Measurements from ENCODE around the gene DYSF.

Gene DYSF

GRCh38 chr2:71521436-71521950 is 68.1 kb downstream of the DYSF start:
- no peak for TF ChIP-seq ZFX (IDR thresholded peaks at IDR 0.05; ENCODE audit: borderline replicate concordance)
- TF ChIP-seq CTCF (IDR thresholded peaks at IDR 0.05), result no peak
- H3K27ac ChIP-seq, result no peak overlapping the region

- no peak overlapping the region for H3K27ac ChIP-seq
- TF ChIP-seq ZFX (IDR thresholded peaks at IDR 0.05; ENCODE audit: borderline replicate concordance) (no peak), CTCF (IDR thresholded peaks at IDR 0.05) (no peak)
These were observed 71.1 kb downstream of the DYSF start for GRCh38 chr2:71524476-71524875.

- TF ChIP-seq CTCF (IDR thresholded peaks at IDR 0.05) (no peak), ZFX (IDR thresholded peaks at IDR 0.05; ENCODE audit: borderline replicate concordance) (no peak)
- no peak overlapping the region for H3K27ac ChIP-seq
These were observed 72.8 kb downstream of the DYSF start for GRCh38 chr2:71526141-71526540.

GRCh38 chr2:71526975-71527374 is 73.6 kb downstream of the DYSF start:
- no peak for TF ChIP-seq ZFX (IDR thresholded peaks at IDR 0.05; ENCODE audit: borderline replicate concordance)
- TF ChIP-seq CTCF (IDR thresholded peaks at IDR 0.05), result no peak
- no peak overlapping the region for H3K27ac ChIP-seq

- H3K27ac ChIP-seq, result no peak overlapping the region
- TF ChIP-seq CTCF (IDR thresholded peaks at IDR 0.05) (no peak), ZFX (IDR thresholded peaks at IDR 0.05; ENCODE audit: borderline replicate concordance) (no peak)
These were observed 74.8 kb downstream of the DYSF start for GRCh38 chr2:71528131-71528591.

- H3K27ac ChIP-seq, result no peak overlapping the region
- no peak for TF ChIP-seq CTCF (IDR thresholded peaks at IDR 0.05)
- no peak for TF ChIP-seq ZFX (IDR thresholded peaks at IDR 0.05; ENCODE audit: borderline replicate concordance)
These were observed 75.4 kb downstream of the DYSF start for GRCh38 chr2:71528749-71529148.

- H3K27ac ChIP-seq, result no peak overlapping the region
- TF ChIP-seq ZFX (IDR thresholded peaks at IDR 0.05; ENCODE audit: borderline replicate concordance) (no peak), CTCF (IDR thresholded peaks at IDR 0.05) (no peak)
These were observed 76.8 kb downstream of the DYSF start for GRCh38 chr2:71530211-71530610.

Measured in 22Rv1 (cell line).